ENCODE results near the gene EPN2. TPM values are rescaled to one million over a fixed set of nuclear protein-coding genes. Genes with fewer than 3 reads are reported as not detected.

EPN2 gene
- total and polyA plus RNA-seq, 10 of the 15 experiments (the other 5 are each of a cell fraction or from before 2014, with no cell fraction given): 0.26 to 8.4 (median 4.7) TPM

DNA sequence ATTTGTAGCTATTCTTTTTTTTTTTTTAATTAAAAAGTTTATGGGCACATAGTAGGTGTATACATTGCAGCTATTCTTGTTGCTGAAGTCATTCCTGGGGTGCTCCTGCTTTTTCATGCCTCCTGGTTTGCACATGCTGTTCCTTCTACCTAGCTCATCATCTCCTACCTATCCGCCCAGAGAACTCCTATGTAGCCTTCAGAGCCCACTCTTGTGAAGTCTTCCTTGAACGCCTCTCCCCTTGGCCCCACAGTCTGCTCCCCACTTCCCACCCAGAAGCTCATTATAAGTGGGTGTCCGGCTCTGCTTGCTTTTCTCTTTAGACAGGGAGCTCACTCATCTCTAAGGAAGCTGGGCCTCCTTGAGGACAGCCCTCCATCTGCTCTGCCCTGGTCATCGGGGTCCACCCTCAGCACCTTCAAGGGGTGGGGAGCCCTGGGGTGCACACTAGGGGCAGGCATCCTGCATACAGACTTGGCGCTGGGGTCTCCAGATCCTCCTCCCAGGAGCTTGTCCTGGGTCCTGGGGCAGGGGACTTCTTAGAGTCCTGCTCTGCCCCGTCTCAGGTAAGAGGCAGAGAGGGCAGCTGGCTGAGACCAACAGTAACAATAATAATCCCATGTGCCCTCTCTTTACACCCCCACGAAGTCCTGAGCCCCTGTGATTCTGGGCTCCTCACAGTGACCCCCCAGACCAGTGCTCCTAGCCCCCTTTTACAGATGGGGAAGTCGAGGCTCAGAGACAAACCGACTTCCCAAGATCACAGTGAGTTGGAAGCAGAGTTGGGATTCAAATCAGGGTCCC lies 128.9 kb downstream of the EPN2 start:
- DNase-seq (ENCODE audit: low read depth, low spot score): no peak
- in situ Hi-C loops (cut with MboI): loop anchor here (5.0 kb wide), 1 partner anchor 396 kb away; no protein-coding TSS in a partner anchor
- RAD21 ChIA-PET (ENCODE audit: unreplicated experiment): interaction anchor here (0.9 to 4.4 kb wide), 3 partner anchors 12 to 400 kb away, joined by 3 to 35 read pairs (median 3); partner anchors contain the start of gene MAPK7

DNA sequence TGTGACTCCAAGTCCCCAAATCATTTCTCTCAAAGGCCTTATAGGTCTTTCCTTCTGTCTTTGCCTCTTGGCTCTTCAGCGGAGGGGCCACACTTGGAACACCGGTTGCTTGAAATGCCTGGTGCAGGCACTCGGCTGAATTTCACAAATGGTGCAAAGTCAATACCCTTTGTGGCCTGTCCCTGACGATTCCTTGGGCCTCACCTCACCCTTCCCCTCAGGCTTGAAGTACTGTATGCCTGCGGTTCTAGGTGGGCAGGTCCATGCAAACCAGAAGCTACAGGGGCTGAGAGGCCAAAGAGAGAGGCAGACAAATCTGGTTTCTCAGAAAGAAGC lies 129.4 kb downstream of the EPN2 start:
- no peak overlapping the region for H3K27ac ChIP-seq (ENCODE audit: control insufficient read depth, insufficient read depth)
- H4K20me1 ChIP-seq (ENCODE audit: control insufficient read depth, insufficient read depth): 0 out of 2 replicates have a peak, but pooled peaks cover 3% of the 10 kb centered on the region
- intact Hi-C loops (cut with micrococcal nuclease; ENCODE audit: unreplicated experiment) (loop anchor here (10.0 kb wide), 1 partner anchor 278 kb away; the partner anchor contains the start of gene ALDH3A2), in situ Hi-C loops (cut with MboI) (loop anchor here (5.0 kb wide), 1 partner anchor 396 kb away; no protein-coding TSS in a partner anchor)
- WGBS (ENCODE audit: insufficient coverage, insufficient replicate concordance, low lambda C conversion rate, missing lambda C conversion rate): 52% methylated on average over 5 of the region's 5 CpGs
- FAIRE-seq (no peak), DNase-seq (ENCODE audit: low read depth, low spot score) (no peak), ATAC-seq (no peak)
- ChIA-PET SMC1A (ENCODE audit: uncharacterized antibody, unreplicated experiment) (interaction anchor here (0.8 to 1.4 kb wide), 2 partner anchors 11 to 81 kb away, joined by 3 to 4 read pairs; partner anchors contain the start of gene MAPK7), CTCF (interaction anchor here (1.0 kb wide), 1 partner anchor 25 kb away, joined by 3 read pairs; no protein-coding TSS in a partner anchor), RAD21 (ENCODE audit: unreplicated experiment) (no interaction called here), POLR2A (interaction anchor here (1.2 kb wide), 1 partner anchor 11 kb away, joined by 5 read pairs; the partner anchor contains the start of gene MAPK7)
- H3K4me3 ChIP-seq: no peak overlapping the region
- no peaks in the 10 kb centered on the region for H3K79me2 ChIP-seq (ENCODE audit: control insufficient read depth, insufficient read depth, low read length)
- H3K9ac ChIP-seq (ENCODE audit: control insufficient read depth, insufficient read depth, low read length): no peak overlapping the region
- BruUV-seq (replicated peaks): no TSS peak
- no peaks in the 10 kb centered on the region; a peak in 1 of 4 replicates for H3K27me3 ChIP-seq (replicated peaks in 1 of 2; ENCODE audit: control insufficient read depth in 2 of 2, insufficient read depth in 2 of 2, low read length in 1 of 2)
- no peaks in the 10 kb centered on the region for H3K9me3 ChIP-seq (replicated peaks; ENCODE audit: control insufficient read depth, insufficient read depth, low read length)
- H3K4me2 ChIP-seq (ENCODE audit: control insufficient read depth, insufficient read depth): no peak overlapping the region
- TF ChIP-seq FOS (IDR thresholded peaks at IDR 0.05; ENCODE audit: borderline replicate concordance, extremely low read depth, insufficient read length) (no peak), YBX1 (IDR thresholded peaks at IDR 0.05) (no peak), KLF5 (IDR thresholded peaks at IDR 0.05; ENCODE audit: partially characterized antibody) (no peak), HSF1 (IDR thresholded peaks at IDR 0.05; ENCODE audit: low read depth, low read length) (no peak), ETV6 (conservative IDR thresholded peaks at IDR 0.05 in 1 of 2, IDR thresholded peaks at IDR 0.05 in 1 of 2; ENCODE audit: borderline replicate concordance in 1 of 2, low read depth in 1 of 2) (no peak)
- H3K36me3 ChIP-seq (ENCODE audit: control insufficient read depth in 2 of 2, insufficient read depth in 2 of 2, low read length in 1 of 2): no peaks in the 10 kb centered on the region
- H3K4me1 ChIP-seq (ENCODE audit: control insufficient read depth, insufficient read depth, low read length): peaks cover 24% of the 10 kb centered on the region
- no peak overlapping the region for H2AFZ ChIP-seq (ENCODE audit: control insufficient read depth, low read depth, low read length)

More for the DNA sequence above, 128.9 kb downstream of the EPN2 start:
- FAIRE-seq: no peak
- no peaks in the 10 kb centered on the region for H4K20me1 ChIP-seq (ENCODE audit: control insufficient read depth, insufficient read depth)
- no peaks in the 10 kb centered on the region for H3K36me3 ChIP-seq (ENCODE audit: control insufficient read depth in 2 of 2, insufficient read depth in 2 of 2, low read length in 1 of 2)
- intact Hi-C loops (cut with micrococcal nuclease; ENCODE audit: unreplicated experiment): loop anchor here (10.0 kb wide), 1 partner anchor 279 kb away; the partner anchor contains the start of gene ALDH3A2
- ATAC-seq: no peak
- no peak overlapping the region for H2AFZ ChIP-seq (ENCODE audit: control insufficient read depth, low read depth, low read length)
- H3K27ac ChIP-seq (ENCODE audit: control insufficient read depth, insufficient read depth): no peak overlapping the region
- H3K4me2 ChIP-seq (ENCODE audit: control insufficient read depth, insufficient read depth): no peak overlapping the region
- H3K4me1 ChIP-seq (ENCODE audit: control insufficient read depth, insufficient read depth, low read length): peaks cover 19% of the 10 kb centered on the region
- no peaks in the 10 kb centered on the region for H3K79me2 ChIP-seq (ENCODE audit: control insufficient read depth, insufficient read depth, low read length)
- no peak overlapping the region for H3K4me3 ChIP-seq
- H3K27me3 ChIP-seq (replicated peaks in 1 of 2; ENCODE audit: control insufficient read depth in 2 of 2, insufficient read depth in 2 of 2, low read length in 1 of 2): no peaks in the 10 kb centered on the region; a peak in 1 of 4 replicates
- WGBS (ENCODE audit: insufficient coverage, insufficient replicate concordance, low lambda C conversion rate, missing lambda C conversion rate): 34% methylated on average over 9 of the region's 9 CpGs
- H3K9me3 ChIP-seq (replicated peaks; ENCODE audit: control insufficient read depth, insufficient read depth, low read length): no peaks in the 10 kb centered on the region
- no peak overlapping the region for H3K9ac ChIP-seq (ENCODE audit: control insufficient read depth, insufficient read depth, low read length)
- ChIA-PET SMC1A (ENCODE audit: uncharacterized antibody, unreplicated experiment) (interaction anchor here (0.8 to 1.6 kb wide), 4 partner anchors 12 to 397 kb away, joined by 3 to 4 read pairs (median 4); partner anchors contain the start of gene MAPK7), POLR2A (interaction anchor here (1.2 kb wide), 1 partner anchor 12 kb away, joined by 5 read pairs; the partner anchor contains the start of gene MAPK7), CTCF (interaction anchor here (0.6 to 4.6 kb wide), 6 partner anchors 12 to 147 kb away, joined by 3 to 66 read pairs (median 3); partner anchors contain the start of gene MAPK7)
- no peak for TF ChIP-seq JUNB (IDR thresholded peaks at IDR 0.05)
- no TSS peak for BruUV-seq (replicated peaks)

Data from GM12878 (cell line).